ENCODE measurements around the gene SPATA32.
"Not testable (repeated sequence)": the region's sequence is repeated elsewhere in the genome, so short reads cannot be mapped to it uniquely, and the experiment has no call there.

The SPATA32 gene

GRCh38 chr17:45261577-45262515, at the start of gene SPATA32:
SPATA32 (minus strand) TSS chr17:45262094; CDS start chr17:45262016, 78 bp downstream.
- peak; percentile 53 for DNase-seq (ENCODE audit: low spot score)

GRCh38 chr17:45311401-45311759, 49.5 kb upstream of the SPATA32 start:
- DNase-seq (ENCODE audit: low spot score), result no peak

- no peak for DNase-seq (ENCODE audit: low spot score)
Measured at GRCh38 chr17:45310380-45311324, 48.8 kb upstream of the SPATA32 start.

- DNase-seq (ENCODE audit: low spot score), result no peak
Measured at GRCh38 chr17:45309400-45309799, 47.5 kb upstream of the SPATA32 start.

- DNase-seq (ENCODE audit: low spot score), result no peak
Measured at GRCh38 chr17:45308840-45309239, 46.9 kb upstream of the SPATA32 start.

GRCh38 chr17:45308016-45308365, 46.1 kb upstream of the SPATA32 start:
- DNase-seq (ENCODE audit: low spot score), result no peak

GRCh38 chr17:45307290-45308015, 45.6 kb upstream of the SPATA32 start:
- peak; percentile 62 for DNase-seq (ENCODE audit: low spot score)

GRCh38 chr17:45306623-45307022, 44.7 kb upstream of the SPATA32 start:
- DNase-seq (ENCODE audit: low spot score), result no peak

- DNase-seq (ENCODE audit: low spot score), result no peak
Measured at GRCh38 chr17:45306094-45306493, 44.2 kb upstream of the SPATA32 start.

- DNase-seq (ENCODE audit: low spot score), result no peak
Measured at GRCh38 chr17:45305530-45306087, 43.7 kb upstream of the SPATA32 start.

- no peak for DNase-seq (ENCODE audit: low spot score)
Measured at GRCh38 chr17:45302649-45303173, 40.8 kb upstream of the SPATA32 start.

GRCh38 chr17:45302220-45302619, 40.3 kb upstream of the SPATA32 start:
- not testable (repeated sequence) for DNase-seq (ENCODE audit: low spot score)

GRCh38 chr17:45301674-45302073, 39.8 kb upstream of the SPATA32 start:
- DNase-seq (ENCODE audit: low spot score), result no peak

- no peak for DNase-seq (ENCODE audit: low spot score)
Measured at GRCh38 chr17:45300060-45300751, 38.3 kb upstream of the SPATA32 start.

GRCh38 chr17:45299361-45299760, 37.5 kb upstream of the SPATA32 start:
- DNase-seq (ENCODE audit: low spot score), result no peak

GRCh38 chr17:45298546-45299285, 36.8 kb upstream of the SPATA32 start:
- DNase-seq (ENCODE audit: low spot score), result no peak

GRCh38 chr17:45296833-45297124, 34.9 kb upstream of the SPATA32 start:
- DNase-seq (ENCODE audit: low spot score), result no peak

- DNase-seq (ENCODE audit: low spot score), result no peak
Measured at GRCh38 chr17:45296003-45296832, 34.3 kb upstream of the SPATA32 start.

- DNase-seq (ENCODE audit: low spot score), result no peak
Measured at GRCh38 chr17:45294506-45294905, 32.6 kb upstream of the SPATA32 start.
